SW480 (cell line): ENCODE data around the gene OXT.

Source experiments
- DNase-seq: peaks from one replicate; pipeline ENCODE4 v3.0.0-alpha.2; 2016; ENCODE audit warnings: low spot score

Gene OXT

DNA sequence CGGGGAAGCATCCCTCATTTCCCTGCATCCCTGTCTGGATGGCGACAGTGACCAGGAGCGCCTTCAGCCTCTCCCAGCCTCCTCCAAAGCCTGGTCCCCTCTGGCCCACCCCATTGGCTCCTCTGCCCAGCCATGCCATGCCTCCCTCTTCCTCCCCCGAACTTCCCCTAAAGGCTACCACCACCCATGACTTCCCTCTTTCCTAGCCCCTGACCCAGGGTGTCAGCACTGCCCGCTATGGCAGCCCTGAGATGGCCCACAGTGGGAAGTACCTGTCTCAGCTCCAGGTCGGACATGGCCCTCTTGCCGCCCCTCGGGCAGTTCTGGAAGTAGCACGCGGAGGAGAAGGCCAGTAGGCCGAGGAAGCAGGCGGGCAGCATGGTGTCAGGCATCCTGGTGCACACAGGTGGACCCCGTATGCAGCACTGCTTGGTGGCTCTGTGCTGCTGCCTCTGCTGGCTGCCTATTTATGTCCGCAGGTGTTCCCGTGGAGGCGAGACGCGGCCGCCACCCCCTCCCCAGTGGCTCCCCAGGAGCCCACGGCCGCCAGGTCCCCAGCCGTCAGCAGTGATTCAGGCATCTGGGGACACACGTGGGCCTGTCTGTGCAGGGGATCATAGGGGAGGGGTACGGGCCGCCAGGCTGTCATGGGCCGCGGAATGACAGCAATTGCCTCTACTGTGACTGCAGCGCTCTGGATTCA is 13.0 kb downstream of the OXT start, which contains the start of gene AVP:
Gene AVP, minus strand, starts transcription at position 442 of the 703 bp plus-strand sequence. Its CDS starts 50 bp downstream, at position 392.
- no peak for DNase-seq

DNA sequence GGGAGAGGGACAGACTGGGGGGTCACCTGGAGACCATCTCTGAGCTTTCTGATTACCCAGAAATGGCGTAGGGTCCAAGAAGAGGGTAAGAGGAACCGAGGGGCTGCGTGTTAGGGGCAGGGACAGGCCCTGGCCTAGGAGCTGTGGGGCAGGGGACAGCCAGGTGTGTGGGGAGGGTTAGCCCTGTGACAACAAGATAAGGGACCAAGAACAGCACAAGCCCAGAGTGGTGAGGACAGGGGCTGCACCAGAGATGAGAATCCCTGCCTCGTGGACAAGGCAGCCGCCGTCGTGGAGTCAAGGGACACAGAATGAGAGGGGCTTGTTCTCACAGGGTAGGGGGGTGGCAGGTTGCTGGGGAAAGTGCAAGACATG is 13.6 kb downstream of the OXT start:
- no peak for DNase-seq

- DNase-seq, result no peak
These were observed 14.2 kb downstream of the OXT start for GRCh38 chr20:3085571-3086072.

DNA sequence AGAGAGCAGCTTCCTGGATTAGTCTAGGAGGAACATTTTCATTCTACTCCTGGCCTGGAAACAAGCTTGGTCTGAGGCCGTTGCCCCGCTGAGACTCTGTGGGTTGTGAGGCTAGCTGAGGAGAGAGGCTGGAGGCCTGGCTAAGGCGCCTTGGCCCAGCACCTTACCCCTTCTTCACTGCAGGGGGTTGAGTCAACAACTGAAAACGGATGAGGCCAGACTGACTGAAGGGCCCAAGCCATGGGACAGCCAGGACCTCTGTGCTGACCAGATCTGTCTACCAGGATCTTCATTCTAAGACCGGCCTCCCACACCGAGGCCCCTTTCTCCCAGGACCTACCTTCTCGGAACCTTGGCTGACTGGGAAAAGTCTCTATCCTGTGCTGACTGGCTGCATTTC is 16.6 kb downstream of the OXT start:
- DNase-seq, result no peak

- DNase-seq, result no peak
These were observed 19.1 kb downstream of the OXT start for GRCh38 chr20:3090565-3090964.

GRCh38 chr20:3092611-3093379 is 21.4 kb downstream of the OXT start:
- no peak for DNase-seq

DNA sequence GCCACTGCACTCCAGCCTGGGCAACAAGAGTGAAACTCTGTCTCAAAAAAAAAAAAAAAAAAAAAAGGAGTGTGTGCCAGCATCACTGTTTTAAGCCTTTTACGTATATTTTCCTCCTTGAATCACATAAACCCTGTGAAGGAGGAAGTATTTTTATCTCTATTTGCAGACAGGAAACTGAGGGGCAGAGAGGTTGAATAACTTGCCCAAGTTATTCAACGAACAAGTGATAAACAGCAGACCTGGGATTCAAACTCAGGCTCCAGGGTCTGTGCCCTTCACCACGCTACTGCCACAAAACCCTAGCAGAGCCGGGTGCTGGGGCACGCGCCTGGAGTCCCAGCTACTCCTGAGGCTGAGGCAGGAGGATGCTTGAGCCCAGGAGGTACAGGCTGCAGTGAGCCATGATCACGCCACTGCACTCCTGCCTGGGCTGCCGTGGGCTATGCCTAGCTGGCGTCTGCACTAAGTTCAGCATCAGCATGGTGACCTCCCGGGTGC is 22.5 kb downstream of the OXT start:
- no peak for DNase-seq

DNA sequence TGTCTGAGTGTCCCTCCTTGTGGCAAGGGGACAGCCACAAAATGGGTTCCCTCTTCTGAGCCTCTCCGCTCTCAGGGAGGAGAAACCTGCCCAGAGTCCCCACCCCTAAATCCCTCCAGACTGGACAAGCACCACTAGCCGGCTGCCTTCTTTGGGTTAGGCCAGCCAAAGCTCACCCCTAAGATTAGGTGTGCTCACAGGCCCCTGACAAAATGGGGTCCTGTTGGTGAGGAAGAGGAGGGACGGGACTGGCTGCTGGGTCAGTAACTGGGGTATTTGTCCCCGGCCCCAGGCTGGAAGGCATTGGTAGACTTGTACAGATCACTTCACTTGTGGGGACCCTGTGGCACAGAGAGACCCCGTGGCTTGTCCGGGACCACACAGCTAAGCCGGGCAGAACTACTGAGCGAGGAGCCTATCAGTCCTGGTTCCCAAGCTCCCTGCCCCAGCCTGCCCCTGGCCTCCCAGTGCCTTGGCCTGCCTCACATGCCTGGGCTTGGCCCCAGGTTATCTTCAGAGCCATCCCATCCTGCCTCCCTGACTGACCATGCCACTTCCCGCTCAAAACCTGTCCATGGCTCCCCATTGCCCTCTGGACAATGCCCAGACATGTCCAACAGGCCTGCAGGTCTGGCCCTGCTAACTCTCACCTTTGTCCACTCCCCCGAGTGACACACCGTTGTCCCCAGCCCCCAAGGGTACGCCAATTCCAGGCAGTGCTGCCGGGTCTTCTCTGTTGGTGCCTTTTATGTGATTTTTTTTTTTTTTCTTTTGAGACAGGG is 23.6 kb downstream of the OXT start:
- DNase-seq, result no peak

DNA sequence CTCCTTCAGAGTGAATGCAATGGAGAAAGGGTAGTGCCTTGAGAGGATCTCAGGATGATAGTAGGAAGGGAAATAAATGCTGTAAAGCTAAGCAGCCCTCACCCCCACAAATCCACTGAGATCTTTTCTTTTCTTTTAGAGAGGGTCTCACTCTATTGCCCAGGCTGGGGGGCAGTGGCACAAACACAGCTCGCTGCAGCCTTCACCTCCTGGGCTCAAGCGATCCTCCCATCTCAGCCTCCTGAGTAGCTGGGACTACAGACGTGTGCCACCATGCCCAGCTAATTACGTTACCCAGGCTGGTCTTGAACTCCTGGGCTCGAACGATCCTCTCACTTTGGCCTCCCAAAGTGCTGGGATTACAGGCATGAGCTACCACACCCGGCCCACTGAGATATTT is 29.1 kb downstream of the OXT start:
- no peak for DNase-seq

GRCh38 chr20:3101251-3101650 is 29.8 kb downstream of the OXT start:
- no peak for DNase-seq

GRCh38 chr20:3101737-3102574 is 30.5 kb downstream of the OXT start:
- DNase-seq, result no peak

GRCh38 chr20:3102575-3103368 is 31.4 kb downstream of the OXT start:
- DNase-seq, result no peak

- DNase-seq, result no peak
These were observed 32.1 kb downstream of the OXT start for GRCh38 chr20:3103369-3104032.

GRCh38 chr20:3105256-3106137 is 34.1 kb downstream of the OXT start:
- no peak for DNase-seq

- DNase-seq, result no peak
These were observed 34.8 kb downstream of the OXT start for GRCh38 chr20:3106185-3106584.

DNA sequence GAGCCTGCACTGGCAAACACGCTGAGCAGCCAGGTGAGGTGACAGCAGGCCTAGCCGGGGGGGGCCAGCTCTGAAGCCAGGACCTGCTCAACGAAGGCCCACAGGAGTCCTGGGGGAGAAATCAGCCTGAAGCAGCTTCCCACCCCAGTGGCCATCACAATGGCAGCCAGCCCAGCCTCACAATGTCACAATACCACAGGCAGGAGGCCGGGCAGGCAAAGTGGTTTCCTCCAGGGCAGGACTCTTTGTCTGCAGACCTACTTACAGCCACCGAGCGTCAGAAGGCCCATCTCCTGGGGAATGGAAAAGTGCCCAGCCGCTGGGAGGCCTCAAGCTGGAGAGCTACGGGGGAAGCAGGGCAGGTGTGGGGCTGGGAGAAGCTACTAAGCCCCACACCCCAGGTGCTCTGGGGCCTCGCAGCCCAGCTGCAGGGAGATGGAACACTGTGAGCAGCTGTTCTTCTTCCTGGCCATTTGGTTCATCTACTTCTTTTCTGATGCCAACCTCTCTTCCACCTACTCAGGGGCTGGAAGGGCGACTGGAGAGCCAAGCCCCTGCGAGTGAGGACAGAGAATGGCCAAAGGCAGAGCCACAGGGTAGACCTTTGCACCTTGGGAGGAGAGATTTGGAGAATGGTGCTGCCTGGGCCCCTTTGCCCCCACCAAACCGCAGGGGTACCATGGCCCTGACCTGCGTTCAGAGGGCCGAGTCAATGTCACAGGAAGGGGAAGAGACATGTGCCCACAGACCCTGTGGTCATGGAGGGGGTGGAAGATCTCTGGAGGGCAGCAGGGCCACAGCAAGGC is 35.4 kb downstream of the OXT start:
- no peak for DNase-seq

DNA sequence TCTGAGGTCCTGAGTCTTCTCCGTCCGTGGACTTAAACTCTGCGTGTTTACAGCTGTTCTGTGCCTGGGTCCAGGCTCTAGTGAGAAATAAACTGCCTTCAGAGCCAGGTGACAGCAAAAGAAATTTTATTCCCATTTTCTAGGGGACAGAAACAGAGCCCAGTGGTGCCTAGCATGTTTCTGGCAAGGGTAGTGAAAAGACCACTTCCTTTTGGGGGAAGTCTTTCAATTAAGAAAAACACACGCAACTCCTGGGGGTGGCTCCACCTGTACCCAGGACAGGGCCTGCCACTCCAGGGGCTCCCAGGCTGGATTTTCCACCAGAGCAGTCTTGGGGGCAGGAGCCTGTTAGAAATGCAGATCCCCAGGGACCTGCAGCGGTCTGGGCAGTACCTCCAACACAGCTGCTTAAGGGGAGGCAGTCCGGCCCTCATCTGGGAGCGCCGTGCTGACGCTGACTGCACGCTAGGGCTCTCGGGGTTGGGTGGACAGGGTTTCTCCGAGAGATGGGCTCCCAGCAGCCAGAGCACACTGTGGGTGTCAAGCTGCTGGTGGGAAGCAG is 36.1 kb downstream of the OXT start:
- DNase-seq, result no peak
